HG02852 (cell line): ENCODE data around the gene CTXND2.

ENCODE experiments used
- ATAC-seq: cut with Tn5 transposase; IDR thresholded peaks from one replicate; pipeline ENCODE4 v1.9.1; 2021; ENCODE audit warnings: mild to moderate bottlenecking, moderate library complexity; ENCODE audit not compliant: unreplicated experiment

Gene CTXND2

GRCh38 chr1:150960646-150961045 lies 73.7 kb downstream of the CTXND2 start:
- no peak for ATAC-seq

- ATAC-seq: no peak
These were observed 74.8 kb downstream of the CTXND2 start for GRCh38 chr1:150961756-150962155.
